Measurements from ENCODE around the gene GCNT1.

GRCh38 chr9:76530458-76531110 is 71.6 kb downstream of the GCNT1 start:
- no peak for TF ChIP-seq POLR2AphosphoS5 (IDR thresholded peaks at IDR 0.05; ENCODE audit: low read depth, low read length)
- TF ChIP-seq POLR2A (IDR thresholded peaks at IDR 0.05; ENCODE audit: low read depth, low read length): no peak
- no peak for TF ChIP-seq TAF1 (IDR thresholded peaks at IDR 0.05; ENCODE audit: low read depth, low read length)
- TF ChIP-seq SPI1 (IDR thresholded peaks at IDR 0.05; ENCODE audit: low read depth, low read length): no peak
- TF ChIP-seq PAX5 (IDR thresholded peaks at IDR 0.05; ENCODE audit: insufficient read depth, low read length, severe bottlenecking): no peak
